ENCODE measurements around the gene TTC33. TPM values are rescaled to one million over a fixed set of nuclear protein-coding genes. Genes with fewer than 3 reads are reported as not detected.

TTC33 gene
- total RNA-seq, 2 donors from 2014 or later, result 13.5 to 19.3 TPM

DNA sequence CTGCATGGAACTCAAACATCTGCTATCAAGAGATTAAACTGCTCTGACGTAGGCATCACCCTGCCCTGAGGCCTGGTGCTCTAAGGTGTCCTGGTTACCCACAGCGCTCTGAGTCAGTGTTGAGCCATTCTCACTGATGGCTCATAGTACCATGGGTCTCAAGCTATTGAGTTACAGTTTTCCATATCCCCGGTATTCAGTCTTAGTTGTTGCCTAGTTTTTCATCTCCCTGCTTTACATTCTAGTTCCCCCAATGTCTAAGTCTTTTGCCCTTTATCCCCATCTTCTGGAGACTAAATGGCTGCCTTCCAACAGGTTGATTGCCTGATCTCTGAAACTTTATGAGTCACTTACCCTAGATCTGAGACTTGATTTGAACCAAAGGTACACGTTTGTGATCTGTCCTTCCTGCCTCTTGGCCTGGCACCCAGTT, 237.3 kb downstream of the TTC33 start:
- TF ChIP-seq, protein P1, sequence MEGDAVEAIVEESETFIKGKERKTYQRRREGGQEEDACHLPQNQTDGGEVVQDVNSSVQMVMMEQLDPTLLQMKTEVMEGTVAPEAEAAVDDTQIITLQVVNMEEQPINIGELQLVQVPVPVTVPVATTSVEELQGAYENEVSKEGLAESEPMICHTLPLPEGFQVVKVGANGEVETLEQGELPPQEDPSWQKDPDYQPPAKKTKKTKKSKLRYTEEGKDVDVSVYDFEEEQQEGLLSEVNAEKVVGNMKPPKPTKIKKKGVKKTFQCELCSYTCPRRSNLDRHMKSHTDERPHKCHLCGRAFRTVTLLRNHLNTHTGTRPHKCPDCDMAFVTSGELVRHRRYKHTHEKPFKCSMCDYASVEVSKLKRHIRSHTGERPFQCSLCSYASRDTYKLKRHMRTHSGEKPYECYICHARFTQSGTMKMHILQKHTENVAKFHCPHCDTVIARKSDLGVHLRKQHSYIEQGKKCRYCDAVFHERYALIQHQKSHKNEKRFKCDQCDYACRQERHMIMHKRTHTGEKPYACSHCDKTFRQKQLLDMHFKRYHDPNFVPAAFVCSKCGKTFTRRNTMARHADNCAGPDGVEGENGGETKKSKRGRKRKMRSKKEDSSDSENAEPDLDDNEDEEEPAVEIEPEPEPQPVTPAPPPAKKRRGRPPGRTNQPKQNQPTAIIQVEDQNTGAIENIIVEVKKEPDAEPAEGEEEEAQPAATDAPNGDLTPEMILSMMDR (conservative IDR thresholded peaks at IDR 0.05), result no peak
- Mint-ChIP-seq H3K27me3 (ENCODE audit: insufficient read depth) (no peaks in the 10 kb centered on the region), H3K4me1 (no peaks in the 10 kb centered on the region), H3K27ac (no peak overlapping the region), H3K4me3 (no peak overlapping the region), H3K9me3 (no peaks in the 10 kb centered on the region), H3K36me3 (ENCODE audit: low read depth) (no peaks in the 10 kb centered on the region)
- H3K9me3 ChIP-seq (ENCODE audit: control insufficient read depth, low read length), result no peaks in the 10 kb centered on the region
- H3K4me1 ChIP-seq (ENCODE audit: control insufficient read depth, insufficient read depth, low read length), result no peaks in the 10 kb centered on the region
- H3K9ac ChIP-seq (ENCODE audit: extremely low read depth, low read length, poor library complexity, severe bottlenecking), result no peak overlapping the region
- no peak for DNase-seq
- 90 to 95% methylated on average over 4 of the region's 4 CpGs for WGBS, 2 experiments (ENCODE audit: insufficient coverage in 1 of 2, insufficient read length in 1 of 2)
- no peak overlapping the region for H3K4me3 ChIP-seq (ENCODE audit: low read length)
- H3K27me3 ChIP-seq (ENCODE audit: control insufficient read depth, insufficient read depth, low read length, poor library complexity, severe bottlenecking), result no peaks in the 10 kb centered on the region
- H3K27ac ChIP-seq (ENCODE audit: low read depth, low read length), result no peak overlapping the region
- H3K36me3 ChIP-seq (ENCODE audit: control insufficient read depth, insufficient read depth, low read length), result no peaks in the 10 kb centered on the region

DNA sequence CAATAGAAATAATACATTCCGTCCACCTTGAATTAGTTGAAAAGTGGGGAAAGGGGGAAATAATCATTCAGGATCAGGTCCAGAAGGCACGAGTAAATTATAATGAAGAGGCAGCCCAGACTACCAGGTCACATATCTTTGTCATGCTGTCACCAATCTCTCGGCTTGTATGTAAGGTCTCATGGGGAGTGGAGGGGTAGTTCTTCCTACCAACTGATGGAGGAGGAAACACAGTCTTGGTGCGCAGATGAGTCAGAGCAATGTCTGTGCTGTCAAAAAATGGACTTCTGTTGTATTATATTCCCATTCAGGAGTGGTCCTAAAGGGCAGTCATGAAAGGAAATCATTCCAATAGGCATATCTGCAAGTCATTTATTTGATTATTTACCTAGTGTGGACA, 240.3 kb downstream of the TTC33 start:
- 80 to 84% methylated on average over 1 to 4 of the region's 4 CpGs for WGBS, 2 experiments (ENCODE audit: insufficient coverage in 1 of 2, insufficient read length in 1 of 2)
- Mint-ChIP-seq H3K4me1 (no peaks in the 10 kb centered on the region), H3K9me3 (no peaks in the 10 kb centered on the region), H3K4me3 (no peak overlapping the region), H3K27ac (no peak overlapping the region), H3K36me3 (ENCODE audit: low read depth) (no peaks in the 10 kb centered on the region), H3K27me3 (ENCODE audit: insufficient read depth) (no peaks in the 10 kb centered on the region)
- TF ChIP-seq, protein P1 (conservative IDR thresholded peaks at IDR 0.05), result no peak
- Histone ChIP-seq H3K4me3 (ENCODE audit: low read length) (no peak overlapping the region), H3K27ac (ENCODE audit: low read depth, low read length) (no peak overlapping the region), H3K36me3 (ENCODE audit: control insufficient read depth, insufficient read depth, low read length) (no peaks in the 10 kb centered on the region), H3K4me1 (ENCODE audit: control insufficient read depth, insufficient read depth, low read length) (no peaks in the 10 kb centered on the region), H3K9ac (ENCODE audit: extremely low read depth, low read length, poor library complexity, severe bottlenecking) (no peak overlapping the region), H3K27me3 (ENCODE audit: control insufficient read depth, insufficient read depth, low read length, poor library complexity, severe bottlenecking) (no peaks in the 10 kb centered on the region), H3K9me3 (ENCODE audit: control insufficient read depth, low read length) (no peaks in the 10 kb centered on the region)
- no peak for DNase-seq

DNA sequence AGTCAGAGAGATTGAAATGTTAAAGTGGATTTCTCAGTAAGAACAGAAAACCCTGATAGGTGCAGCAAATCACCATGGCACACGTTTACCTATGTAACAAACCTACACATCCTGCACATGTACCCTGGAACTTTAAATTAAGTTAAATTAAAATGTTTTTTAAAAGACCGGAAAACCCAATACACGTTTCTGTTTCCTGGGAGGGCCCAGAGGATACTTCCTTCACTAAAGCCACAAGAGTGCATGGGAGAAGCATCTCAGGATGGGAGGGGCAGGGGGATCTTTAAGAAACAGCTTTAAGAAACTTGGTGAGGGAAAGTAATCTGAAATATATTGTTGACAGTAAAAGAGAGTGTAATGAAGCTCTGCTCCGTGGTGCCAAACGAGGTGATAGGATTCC, 240.8 kb downstream of the TTC33 start:
- TF ChIP-seq, protein P1 (conservative IDR thresholded peaks at IDR 0.05), result no peak
- Histone ChIP-seq H3K4me1 (ENCODE audit: control insufficient read depth, insufficient read depth, low read length) (no peaks in the 10 kb centered on the region), H3K27me3 (ENCODE audit: control insufficient read depth, insufficient read depth, low read length, poor library complexity, severe bottlenecking) (no peaks in the 10 kb centered on the region), H3K4me3 (ENCODE audit: low read length) (no peak overlapping the region), H3K36me3 (ENCODE audit: control insufficient read depth, insufficient read depth, low read length) (no peaks in the 10 kb centered on the region), H3K27ac (ENCODE audit: low read depth, low read length) (no peak overlapping the region), H3K9me3 (ENCODE audit: control insufficient read depth, low read length) (no peaks in the 10 kb centered on the region), H3K9ac (ENCODE audit: extremely low read depth, low read length, poor library complexity, severe bottlenecking) (no peak overlapping the region)
- Mint-ChIP-seq H3K27ac (no peak overlapping the region), H3K4me3 (no peak overlapping the region), H3K36me3 (ENCODE audit: low read depth) (no peaks in the 10 kb centered on the region), H3K27me3 (ENCODE audit: insufficient read depth) (no peaks in the 10 kb centered on the region), H3K4me1 (no peaks in the 10 kb centered on the region), H3K9me3 (no peaks in the 10 kb centered on the region)
- DNase-seq, result no peak
- 84 to 87% methylated on average over 4 of the region's 5 CpGs for WGBS, 2 experiments (ENCODE audit: insufficient coverage in 1 of 2, insufficient read length in 1 of 2)

All from endodermal cell (in vitro differentiated cells).